Activated CD4-positive, alpha-beta T cell treated with anti-CD3 and anti-CD28 coated beads, Interleukin-2, amount 50 U/mL, for 48 hours (primary cell): Measurements from ENCODE around the gene SRI.
"Not testable (repeated sequence)": the region's sequence is repeated elsewhere in the genome, so short reads cannot be mapped to it uniquely, and the experiment has no call there.

Source experiments
- DNase-seq, 2 experiments: peaks; one replicate each; pipeline ENCODE4 v3.0.0-alpha.2; 2020

The SRI gene

GRCh38 chr7:88172842-88173241, 47.0 kb downstream of the SRI start:
- DNase-seq, result no peak

- DNase-seq, result no peak
Observed at GRCh38 chr7:88169717-88170320, 50.0 kb downstream of the SRI start.

GRCh38 chr7:88167721-88168120, 52.1 kb downstream of the SRI start:
- DNase-seq, result no peak

- DNase-seq, result no peak
Observed at GRCh38 chr7:88167223-88167622, 52.6 kb downstream of the SRI start.

- DNase-seq, result no peak
Observed at GRCh38 chr7:88165697-88166096, 54.1 kb downstream of the SRI start.

GRCh38 chr7:88159741-88160140, 60.1 kb downstream of the SRI start:
- not testable (repeated sequence) for DNase-seq

GRCh38 chr7:88156356-88156755, 63.5 kb downstream of the SRI start:
- no peak for DNase-seq

GRCh38 chr7:88155756-88156155, 64.1 kb downstream of the SRI start:
- DNase-seq, result no peak
